PC-3 (cell line): ENCODE results near the gene METTL24.

Experiments
- EZH2phosphoT487 ChIP-seq: fragments of 300-600 bp; sonication (generic); IDR thresholded peaks from 2 replicates; pipeline ENCODE4 v1.6.1; 2018; ENCODE audit warnings: mild to moderate bottlenecking, antibody characterized with exemption, low read length, borderline replicate concordance
- TF ChIP-seq, protein P1 (sequence below): fragments of 300-600 bp; sonication (generic); conservative IDR thresholded peaks from 2 replicates; pipeline ENCODE4 v1.5.1; 2017; ENCODE audit warnings: antibody characterized with exemption, low read depth, mild to moderate bottlenecking, low read length

DNA sequence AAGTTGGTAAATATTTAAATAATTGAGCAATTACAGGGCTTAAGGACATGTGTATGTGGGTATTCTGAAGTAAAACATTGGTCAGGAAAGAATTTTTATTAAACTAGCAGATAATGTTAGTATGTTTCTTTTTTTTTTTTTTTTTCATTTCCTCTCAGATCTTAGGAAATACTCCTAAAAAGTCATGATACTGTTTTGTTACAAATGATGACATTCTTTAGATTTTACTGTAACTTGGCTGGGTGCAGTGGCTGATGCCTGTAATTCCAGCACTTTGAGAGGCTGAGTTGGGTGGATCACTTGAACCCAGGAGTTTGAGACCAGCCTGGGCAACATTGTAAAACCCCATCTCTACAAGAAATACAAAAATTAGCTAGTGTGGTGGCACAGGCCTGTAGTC lies 136.4 kb downstream of the METTL24 start:
- TF ChIP-seq, protein P1, sequence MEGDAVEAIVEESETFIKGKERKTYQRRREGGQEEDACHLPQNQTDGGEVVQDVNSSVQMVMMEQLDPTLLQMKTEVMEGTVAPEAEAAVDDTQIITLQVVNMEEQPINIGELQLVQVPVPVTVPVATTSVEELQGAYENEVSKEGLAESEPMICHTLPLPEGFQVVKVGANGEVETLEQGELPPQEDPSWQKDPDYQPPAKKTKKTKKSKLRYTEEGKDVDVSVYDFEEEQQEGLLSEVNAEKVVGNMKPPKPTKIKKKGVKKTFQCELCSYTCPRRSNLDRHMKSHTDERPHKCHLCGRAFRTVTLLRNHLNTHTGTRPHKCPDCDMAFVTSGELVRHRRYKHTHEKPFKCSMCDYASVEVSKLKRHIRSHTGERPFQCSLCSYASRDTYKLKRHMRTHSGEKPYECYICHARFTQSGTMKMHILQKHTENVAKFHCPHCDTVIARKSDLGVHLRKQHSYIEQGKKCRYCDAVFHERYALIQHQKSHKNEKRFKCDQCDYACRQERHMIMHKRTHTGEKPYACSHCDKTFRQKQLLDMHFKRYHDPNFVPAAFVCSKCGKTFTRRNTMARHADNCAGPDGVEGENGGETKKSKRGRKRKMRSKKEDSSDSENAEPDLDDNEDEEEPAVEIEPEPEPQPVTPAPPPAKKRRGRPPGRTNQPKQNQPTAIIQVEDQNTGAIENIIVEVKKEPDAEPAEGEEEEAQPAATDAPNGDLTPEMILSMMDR: no peak
- TF ChIP-seq EZH2phosphoT487: no peak
